ENCODE data around the gene IGLL5. TPM values are rescaled to one million over a fixed set of nuclear protein-coding genes. Genes with fewer than 3 reads are reported as not detected.

IGLL5 gene
- polyA plus RNA-seq, 3 donors: 0.34 to 0.67 TPM; not detected in 1

DNA sequence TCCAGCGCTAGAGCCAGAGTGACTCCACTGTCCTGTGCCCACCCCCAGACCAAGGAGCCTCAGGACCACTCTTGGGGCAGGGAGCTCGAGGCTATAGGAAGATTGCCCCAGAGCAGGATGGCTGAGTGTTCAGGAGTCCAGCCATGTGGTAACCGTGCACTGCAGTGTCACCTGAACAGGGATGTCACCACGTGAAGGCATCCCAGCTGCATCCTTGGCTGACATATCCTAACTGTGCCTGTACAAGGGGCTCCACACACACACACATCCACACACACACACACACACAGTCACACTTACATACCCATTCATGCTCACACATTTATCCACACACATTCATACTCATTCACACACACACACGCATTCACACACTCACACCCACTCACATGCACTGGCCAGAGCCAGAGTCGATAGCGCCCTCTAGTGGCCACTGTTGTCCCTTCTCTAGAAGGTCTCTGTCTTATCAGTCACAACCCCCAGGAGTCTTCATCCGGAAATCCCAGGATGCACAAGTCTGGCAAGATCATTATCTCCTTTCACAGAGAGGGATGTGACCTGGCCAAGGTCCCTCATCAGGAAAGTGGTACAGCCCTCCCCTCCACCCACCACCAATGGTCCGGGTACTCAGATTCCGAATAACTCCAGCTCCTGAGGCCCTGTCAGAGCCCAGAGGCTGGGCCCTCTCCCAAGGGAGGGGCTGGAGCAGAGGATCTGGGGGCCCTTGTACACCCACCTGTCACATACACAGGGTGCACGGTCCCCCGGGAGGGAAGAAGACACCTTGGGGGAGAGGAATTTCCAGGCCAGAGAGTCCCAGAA is 55.1 kb downstream of the IGLL5 start:
- DNase-seq (ENCODE audit: extremely low read depth in 1 of 11, low read depth in 9 of 11, low spot score in 4 of 11): peak in 10 of 11 donors; percentile 19 to 49 (median 32)

DNA sequence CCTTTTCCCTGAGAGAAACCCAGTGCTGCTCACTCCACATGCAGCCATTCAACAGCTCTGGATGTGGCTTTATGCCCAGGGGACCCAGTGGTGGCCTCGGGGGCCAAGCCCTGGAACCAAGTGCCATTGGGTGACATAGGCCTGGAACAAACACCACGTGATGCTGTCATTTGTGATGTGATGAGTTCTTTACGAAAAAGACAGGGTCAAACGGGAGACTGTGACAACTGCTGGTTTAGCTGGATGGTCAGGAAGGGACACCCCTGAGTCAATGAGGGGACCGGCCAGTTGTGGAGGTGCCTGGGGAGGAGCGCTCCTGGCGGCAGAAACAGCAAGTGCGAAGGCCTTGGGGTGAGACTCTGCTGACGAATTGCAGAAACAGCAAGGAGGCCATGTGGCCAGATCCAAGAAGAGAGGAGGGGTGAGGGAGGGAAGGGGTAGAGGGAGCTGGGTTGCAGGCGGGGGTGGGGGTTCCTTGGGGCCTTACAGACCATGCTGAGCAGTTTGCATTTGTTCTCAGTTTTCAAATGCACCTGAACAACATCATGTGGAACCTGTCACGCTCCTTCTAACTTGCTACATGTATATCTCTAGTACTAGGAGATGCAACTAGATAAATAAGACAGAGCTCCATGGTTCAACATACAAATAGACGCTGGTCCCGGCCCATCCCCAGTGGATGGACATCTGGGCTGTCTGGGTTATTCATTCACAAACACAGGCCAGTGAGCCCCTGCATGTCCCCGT is 56.1 kb downstream of the IGLL5 start:
- DNase-seq (ENCODE audit: extremely low read depth in 1 of 11, low read depth in 9 of 11, low spot score in 4 of 11): no peak

DNA sequence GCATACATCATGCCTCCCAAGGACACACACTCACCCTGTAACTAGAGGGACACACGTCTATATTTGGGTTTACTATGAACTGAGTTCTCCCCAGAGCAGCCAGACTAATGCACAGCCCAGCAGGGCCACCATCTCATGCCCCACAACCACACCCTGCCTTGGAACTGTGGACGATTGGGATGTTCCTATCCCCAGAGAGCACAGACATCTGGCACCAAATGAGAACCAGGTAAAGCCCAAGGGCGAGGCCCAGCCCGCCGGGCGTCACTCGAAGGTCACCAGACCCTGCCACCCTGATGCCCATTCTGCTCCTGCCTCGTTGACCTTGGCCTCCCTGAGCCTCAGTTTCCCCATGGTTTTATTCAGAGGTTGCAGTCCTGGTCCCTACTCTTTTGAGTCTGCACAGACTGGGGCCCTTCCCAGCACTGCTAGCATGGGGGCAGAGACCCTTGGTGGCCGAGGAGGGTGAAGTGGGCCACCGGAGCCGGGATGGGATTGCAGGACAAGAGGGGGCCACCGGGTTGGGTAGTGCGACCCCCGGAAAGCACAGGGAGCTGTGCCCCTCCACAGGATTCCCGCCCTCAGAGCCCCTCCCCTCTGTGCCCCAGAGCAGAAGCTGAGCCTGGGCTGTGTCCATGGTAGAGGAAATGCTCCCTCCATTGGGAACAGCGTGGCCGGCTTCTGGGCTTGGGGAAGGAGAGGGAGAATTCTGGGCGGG is 56.8 kb downstream of the IGLL5 start:
- DNase-seq (ENCODE audit: extremely low read depth in 1 of 11, low read depth in 9 of 11, low spot score in 4 of 11): no peak

DNA sequence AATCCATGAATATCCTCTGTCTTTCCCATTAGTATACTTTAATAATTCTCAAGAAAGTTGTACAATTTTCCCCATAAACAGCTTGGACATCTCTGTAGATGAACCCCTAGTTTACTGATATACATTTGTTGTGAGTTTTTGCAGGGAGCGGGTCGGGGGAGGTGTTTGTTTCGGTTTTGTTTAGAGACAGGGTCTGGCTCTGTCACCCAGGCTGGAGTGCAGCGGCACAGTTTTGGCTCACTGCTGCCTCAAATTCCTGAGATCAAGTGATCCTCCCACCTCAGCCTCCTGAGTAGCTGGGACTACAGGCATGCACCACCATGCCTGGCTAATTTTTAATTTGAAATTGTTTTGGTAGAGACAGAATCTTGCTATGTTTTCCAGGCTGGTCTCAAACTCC is 57.6 kb downstream of the IGLL5 start:
- DNase-seq (ENCODE audit: extremely low read depth in 1 of 11, low read depth in 9 of 11, low spot score in 4 of 11): no peak

Other genes starting within 250 kb of the IGLL5 start
- under 1 TPM in 2 of 3 donors, not detected in 1; 0.30 to 0.32 TPM for gene GGTLC2, start 243.2 kb upstream of the IGLL5 start, polyA plus RNA-seq (ENCODE audit: insufficient read length in 3 of 3)
- gene GNAZ, start 182.7 kb downstream of the IGLL5 start, polyA plus RNA-seq (ENCODE audit: insufficient read length in 3 of 3): 1 to 10 TPM; 4.6 to 6.8 (median 6.7) TPM

Data from renal cortex interstitium (tissue), 11 donors.